ENCODE measurements around the gene CNDP2.

DNA sequence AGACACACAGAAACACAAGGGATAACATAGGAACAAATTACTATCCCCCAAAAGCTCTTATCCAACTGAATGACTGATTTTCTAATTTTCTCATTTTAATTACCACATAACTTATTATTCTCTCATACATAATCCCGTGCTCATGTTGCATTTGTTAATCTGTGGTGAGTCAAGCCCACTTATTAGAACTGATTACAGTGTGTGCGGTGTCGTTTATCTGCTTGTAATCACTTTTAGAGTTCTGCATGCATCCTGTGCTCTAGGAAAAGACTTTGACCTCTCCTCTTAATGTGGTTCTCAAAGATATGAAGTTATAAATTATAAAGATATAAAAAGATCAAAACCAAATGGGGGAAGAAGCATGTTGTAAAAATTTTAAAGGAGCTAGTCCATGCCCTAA, 67.8 kb downstream of the CNDP2 start:
- TF ChIP-seq SUZ12 (IDR thresholded peaks at IDR 0.05) (no peak), FOXM1 (IDR thresholded peaks at IDR 0.05; ENCODE audit: borderline replicate concordance) (no peak), TARDBP (IDR thresholded peaks at IDR 0.05) (no peak), SP1 (IDR thresholded peaks at IDR 0.05) (no peak), LEF1 (IDR thresholded peaks at IDR 0.05; ENCODE audit: borderline replicate concordance) (no peak), FOXK2 (IDR thresholded peaks at IDR 0.05) (no peak)
